SHP77 (cell line): ENCODE measurements around the gene HAVCR2.

Experiments used
- DNase-seq, 2 experiments: peaks; one replicate each; lab custom pipeline; 2025; lab: John Stamatoyannopoulos, UW

HAVCR2 gene

DNA sequence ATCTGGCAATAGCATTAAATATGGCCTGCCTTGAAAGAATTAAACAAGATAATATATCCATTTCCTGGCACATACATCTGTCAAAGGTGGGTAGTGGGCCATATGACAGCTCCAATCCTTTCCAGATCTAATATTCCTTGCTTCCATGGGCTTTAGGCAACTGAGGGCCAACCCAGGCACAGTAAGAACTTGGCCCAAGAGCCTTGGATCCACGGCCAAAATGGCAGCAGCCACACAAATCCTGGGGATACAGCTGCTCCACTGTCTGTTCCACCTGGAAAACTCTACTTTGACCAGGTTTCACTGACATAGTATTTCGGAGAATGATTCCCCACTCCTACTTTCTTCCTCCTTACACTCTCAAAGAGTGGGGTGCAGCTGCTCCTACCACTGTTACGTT lies 63.2 kb downstream of the HAVCR2 start:
- no peak for DNase-seq

DNA sequence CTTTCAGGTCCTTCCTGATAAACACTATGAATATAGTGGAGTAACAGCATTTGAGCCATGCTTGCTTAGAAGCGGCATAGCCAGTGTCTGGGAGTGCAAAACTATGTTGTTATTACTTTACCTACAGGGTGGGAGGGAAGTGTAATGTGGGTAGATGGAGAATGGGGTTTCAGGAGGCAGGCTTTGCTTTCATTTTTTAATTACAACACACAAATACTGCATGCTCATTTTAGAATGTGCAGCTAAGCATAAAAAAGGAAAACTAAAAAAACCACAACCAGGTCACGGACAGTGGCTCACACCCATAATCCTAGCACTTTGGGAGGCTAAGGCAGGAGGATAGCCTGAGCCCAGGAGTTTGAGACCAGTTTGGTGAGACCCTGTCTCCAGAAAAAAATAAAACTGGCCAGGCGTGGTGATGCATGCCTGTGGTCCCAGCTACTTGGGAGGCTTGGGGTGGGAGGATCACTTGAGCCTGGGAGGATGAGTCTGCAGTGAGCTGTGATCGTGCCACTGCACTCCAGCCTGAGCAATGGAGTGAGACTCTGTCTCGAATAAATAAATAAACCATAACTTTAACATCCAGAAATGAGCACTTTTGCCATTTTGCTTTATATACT lies 70.2 kb downstream of the HAVCR2 start:
- no peak for DNase-seq
